Measurements from ENCODE around the gene CDHR1. TPM values are rescaled to one million over a fixed set of nuclear protein-coding genes. Genes with fewer than 3 reads are reported as not detected.

CDHR1 gene
- total RNA-seq, 4 donors from 2014 or later: 0.10 to 0.67 TPM; not detected in 2

DNA sequence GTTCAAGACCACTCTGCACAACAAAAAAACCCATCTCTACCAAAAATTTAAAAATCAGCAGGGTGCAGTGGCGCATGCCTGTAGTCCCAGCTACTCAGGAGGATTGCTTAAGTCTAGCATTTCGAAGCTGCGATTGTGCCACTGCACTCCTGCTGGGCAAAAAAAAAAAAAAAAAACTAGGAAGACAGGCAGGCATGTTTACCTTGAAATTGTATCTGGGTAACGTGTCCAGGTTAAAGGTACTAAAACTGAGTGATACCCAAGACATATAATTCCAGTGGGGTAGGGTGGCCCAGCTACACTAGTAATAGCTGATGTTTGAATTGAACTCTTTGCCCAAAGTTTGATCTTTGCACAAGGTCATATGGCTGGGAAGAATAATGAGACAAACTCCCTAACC, 38.8 kb upstream of the CDHR1 start:
- Histone ChIP-seq H3K36me3 (peaks cover 0 to 52% of the 10 kb centered on the region in 2 donors), H3K27me3 (no peaks in the 10 kb centered on the region)
- 83 to 86% methylated on average over 1 to 4 of the region's 4 CpGs for WGBS, 2 donors (ENCODE audit: low coverage in 1 of 2)

GRCh38 chr10:84156009-84156408, 38.3 kb upstream of the CDHR1 start:
- Histone ChIP-seq H3K36me3 (peaks cover 0 to 47% of the 10 kb centered on the region in 2 donors), H3K27ac (no peak overlapping the region), H3K27me3 (no peaks in the 10 kb centered on the region), H3K4me3 (no peak overlapping the region), H3K9me3 (no peaks in the 10 kb centered on the region), H3K4me1 (no peaks in the 10 kb centered on the region)
- ATAC-seq: no peak
- 83 to 93% methylated on average over 2 of the region's 2 CpGs for WGBS, 2 donors (ENCODE audit: low coverage in 1 of 2)
- TF ChIP-seq EP300 (IDR thresholded peaks at IDR 0.05) (no peak), POLR2AphosphoS5 (IDR thresholded peaks at IDR 0.05) (no peak), POLR2A (IDR thresholded peaks at IDR 0.05) (no peak)
- TF ChIP-seq, protein P1, sequence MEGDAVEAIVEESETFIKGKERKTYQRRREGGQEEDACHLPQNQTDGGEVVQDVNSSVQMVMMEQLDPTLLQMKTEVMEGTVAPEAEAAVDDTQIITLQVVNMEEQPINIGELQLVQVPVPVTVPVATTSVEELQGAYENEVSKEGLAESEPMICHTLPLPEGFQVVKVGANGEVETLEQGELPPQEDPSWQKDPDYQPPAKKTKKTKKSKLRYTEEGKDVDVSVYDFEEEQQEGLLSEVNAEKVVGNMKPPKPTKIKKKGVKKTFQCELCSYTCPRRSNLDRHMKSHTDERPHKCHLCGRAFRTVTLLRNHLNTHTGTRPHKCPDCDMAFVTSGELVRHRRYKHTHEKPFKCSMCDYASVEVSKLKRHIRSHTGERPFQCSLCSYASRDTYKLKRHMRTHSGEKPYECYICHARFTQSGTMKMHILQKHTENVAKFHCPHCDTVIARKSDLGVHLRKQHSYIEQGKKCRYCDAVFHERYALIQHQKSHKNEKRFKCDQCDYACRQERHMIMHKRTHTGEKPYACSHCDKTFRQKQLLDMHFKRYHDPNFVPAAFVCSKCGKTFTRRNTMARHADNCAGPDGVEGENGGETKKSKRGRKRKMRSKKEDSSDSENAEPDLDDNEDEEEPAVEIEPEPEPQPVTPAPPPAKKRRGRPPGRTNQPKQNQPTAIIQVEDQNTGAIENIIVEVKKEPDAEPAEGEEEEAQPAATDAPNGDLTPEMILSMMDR (IDR thresholded peaks at IDR 0.05): no peak

More for the DNA sequence above, 38.8 kb upstream of the CDHR1 start:
- Histone ChIP-seq H3K27ac (no peak overlapping the region), H3K4me1 (no peaks in the 10 kb centered on the region), H3K9me3 (no peaks in the 10 kb centered on the region), H3K4me3 (no peak overlapping the region)
- TF ChIP-seq POLR2A (IDR thresholded peaks at IDR 0.05): no peak
- ATAC-seq: no peak

- WGBS, 2 donors (ENCODE audit: low coverage in 1 of 2): 37 to 52% methylated on average over 8 to 10 of the region's 10 CpGs
- H3K4me1 ChIP-seq: no peaks in the 10 kb centered on the region
- H3K27ac ChIP-seq: no peak overlapping the region
- H3K9me3 ChIP-seq: no peaks in the 10 kb centered on the region
- H3K36me3 ChIP-seq: peaks cover 0 to 39% of the 10 kb centered on the region in 2 donors
- TF ChIP-seq EP300 (IDR thresholded peaks at IDR 0.05): no peak
- TF ChIP-seq, protein P1 (IDR thresholded peaks at IDR 0.05): no peak
- no peak for TF ChIP-seq POLR2AphosphoS5 (IDR thresholded peaks at IDR 0.05)
- TF ChIP-seq POLR2A (IDR thresholded peaks at IDR 0.05): no peak
- no peaks in the 10 kb centered on the region for H3K27me3 ChIP-seq
- ATAC-seq: peak; percentile 41
- no peak overlapping the region for H3K4me3 ChIP-seq
Observed at GRCh38 chr10:84156768-84157167, 37.6 kb upstream of the CDHR1 start.

GRCh38 chr10:84158061-84158460, 36.3 kb upstream of the CDHR1 start:
- Histone ChIP-seq H3K9me3 (no peaks in the 10 kb centered on the region), H3K27me3 (peaks cover 9% of the 10 kb centered on the region), H3K27ac (no peak overlapping the region), H3K36me3 (peaks cover 0 to 26% of the 10 kb centered on the region in 2 donors), H3K4me1 (no peaks in the 10 kb centered on the region), H3K4me3 (no peak overlapping the region)
- TF ChIP-seq EP300 (IDR thresholded peaks at IDR 0.05): no peak
- no peak for TF ChIP-seq POLR2AphosphoS5 (IDR thresholded peaks at IDR 0.05)
- TF ChIP-seq, protein P1 (IDR thresholded peaks at IDR 0.05): no peak
- TF ChIP-seq POLR2A (IDR thresholded peaks at IDR 0.05): no peak
- no peak for ATAC-seq
- 62 to 90% methylated on average over 2 of the region's 2 CpGs for WGBS, 2 donors (ENCODE audit: low coverage in 1 of 2)

DNA sequence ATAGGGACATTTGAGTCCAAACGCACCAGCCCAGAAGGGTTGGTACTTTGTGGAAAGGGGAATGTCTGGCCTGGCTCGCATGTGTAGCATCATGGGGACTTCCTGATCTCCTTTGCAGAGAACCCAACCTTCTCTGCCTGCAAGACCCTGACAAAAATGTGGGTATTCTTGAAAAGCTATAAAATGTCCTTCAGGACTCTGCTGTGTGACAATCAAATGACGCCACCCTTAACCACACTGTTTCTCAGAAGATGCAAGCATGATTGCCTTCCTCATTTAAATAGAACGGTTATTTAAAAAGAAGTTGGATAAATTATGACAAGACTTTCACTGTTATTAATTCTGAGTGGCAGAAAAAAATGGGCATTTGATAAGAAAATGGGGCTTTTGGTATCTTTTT, 35.8 kb upstream of the CDHR1 start:
- no peak overlapping the region for H3K4me3 ChIP-seq
- ATAC-seq: no peak
- no peaks in the 10 kb centered on the region for H3K9me3 ChIP-seq
- H3K27me3 ChIP-seq: peaks cover 9% of the 10 kb centered on the region
- WGBS, 2 donors (ENCODE audit: low coverage in 1 of 2): 70 to 77% methylated on average over 3 to 4 of the region's 4 CpGs
- TF ChIP-seq EP300 (IDR thresholded peaks at IDR 0.05) (no peak), POLR2AphosphoS5 (IDR thresholded peaks at IDR 0.05) (no peak), POLR2A (IDR thresholded peaks at IDR 0.05) (no peak)
- TF ChIP-seq, protein P1 (IDR thresholded peaks at IDR 0.05): no peak
- no peak overlapping the region for H3K27ac ChIP-seq
- H3K4me1 ChIP-seq: no peaks in the 10 kb centered on the region
- peaks cover 0 to 21% of the 10 kb centered on the region in 2 donors for H3K36me3 ChIP-seq
